ENCODE measurements around the gene SPACA6. TPM values are rescaled to one million over a fixed set of nuclear protein-coding genes. Genes with fewer than 3 reads are reported as not detected.
"Not testable (repeated sequence)": the region's sequence is repeated elsewhere in the genome, so short reads cannot be mapped to it uniquely, and the experiment has no call there.

Gene SPACA6
- total RNA-seq, 1 donor = 5.3 TPM

- H3K4me3 ChIP-seq (ENCODE audit: low read depth, low read length) = not testable (repeated sequence)
- TF ChIP-seq, protein P1, sequence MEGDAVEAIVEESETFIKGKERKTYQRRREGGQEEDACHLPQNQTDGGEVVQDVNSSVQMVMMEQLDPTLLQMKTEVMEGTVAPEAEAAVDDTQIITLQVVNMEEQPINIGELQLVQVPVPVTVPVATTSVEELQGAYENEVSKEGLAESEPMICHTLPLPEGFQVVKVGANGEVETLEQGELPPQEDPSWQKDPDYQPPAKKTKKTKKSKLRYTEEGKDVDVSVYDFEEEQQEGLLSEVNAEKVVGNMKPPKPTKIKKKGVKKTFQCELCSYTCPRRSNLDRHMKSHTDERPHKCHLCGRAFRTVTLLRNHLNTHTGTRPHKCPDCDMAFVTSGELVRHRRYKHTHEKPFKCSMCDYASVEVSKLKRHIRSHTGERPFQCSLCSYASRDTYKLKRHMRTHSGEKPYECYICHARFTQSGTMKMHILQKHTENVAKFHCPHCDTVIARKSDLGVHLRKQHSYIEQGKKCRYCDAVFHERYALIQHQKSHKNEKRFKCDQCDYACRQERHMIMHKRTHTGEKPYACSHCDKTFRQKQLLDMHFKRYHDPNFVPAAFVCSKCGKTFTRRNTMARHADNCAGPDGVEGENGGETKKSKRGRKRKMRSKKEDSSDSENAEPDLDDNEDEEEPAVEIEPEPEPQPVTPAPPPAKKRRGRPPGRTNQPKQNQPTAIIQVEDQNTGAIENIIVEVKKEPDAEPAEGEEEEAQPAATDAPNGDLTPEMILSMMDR (IDR thresholded peaks at IDR 0.05; ENCODE audit: insufficient read depth, low read length) = peak; percentile 46
- peak; percentile 50 for DNase-seq (ENCODE audit: low read depth)
Measured at GRCh38 chr19:51675911-51676565, 17.1 kb upstream of the SPACA6 start.

DNA sequence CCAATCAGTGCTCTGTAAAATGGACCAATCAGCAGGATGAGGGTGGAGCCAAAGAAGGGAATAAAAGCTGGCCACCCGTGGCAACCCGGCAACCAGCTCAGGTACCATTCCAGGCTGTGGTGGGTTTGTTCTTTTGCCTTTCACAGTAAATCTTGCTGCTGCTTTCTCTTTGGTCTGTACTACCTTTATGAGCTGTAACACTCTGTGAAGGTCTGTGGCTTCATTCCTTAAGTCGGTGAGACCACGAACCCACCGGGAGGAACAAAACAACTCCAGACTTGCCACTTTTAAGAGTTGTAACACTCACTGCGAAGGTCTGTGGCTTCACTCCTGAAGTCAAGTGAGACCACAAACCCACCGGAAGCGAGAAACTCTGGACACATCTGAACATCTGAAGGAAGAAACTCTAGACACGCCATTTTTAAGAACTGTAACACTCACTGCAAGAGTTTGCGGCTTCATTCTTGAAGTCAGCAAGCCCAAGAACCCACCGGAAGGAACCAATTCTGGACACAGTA, 16.5 kb upstream of the SPACA6 start:
- no peak overlapping the region for H3K4me3 ChIP-seq (ENCODE audit: low read depth, low read length)
- TF ChIP-seq, protein P1 (IDR thresholded peaks at IDR 0.05; ENCODE audit: insufficient read depth, low read length) = no peak
- no peak for DNase-seq (ENCODE audit: low read depth)

- no peak for DNase-seq (ENCODE audit: low read depth)
- no peak overlapping the region for H3K4me3 ChIP-seq (ENCODE audit: low read depth, low read length)
- TF ChIP-seq, protein P1 (IDR thresholded peaks at IDR 0.05; ENCODE audit: insufficient read depth, low read length) = no peak
Measured at GRCh38 chr19:51680474-51680873, 12.7 kb upstream of the SPACA6 start.

- TF ChIP-seq, protein P1 (IDR thresholded peaks at IDR 0.05; ENCODE audit: insufficient read depth, low read length) = no peak
- no peak overlapping the region for H3K4me3 ChIP-seq (ENCODE audit: low read depth, low read length)
- no peak for DNase-seq (ENCODE audit: low read depth)
Measured at GRCh38 chr19:51681286-51681941, 11.7 kb upstream of the SPACA6 start.

DNA sequence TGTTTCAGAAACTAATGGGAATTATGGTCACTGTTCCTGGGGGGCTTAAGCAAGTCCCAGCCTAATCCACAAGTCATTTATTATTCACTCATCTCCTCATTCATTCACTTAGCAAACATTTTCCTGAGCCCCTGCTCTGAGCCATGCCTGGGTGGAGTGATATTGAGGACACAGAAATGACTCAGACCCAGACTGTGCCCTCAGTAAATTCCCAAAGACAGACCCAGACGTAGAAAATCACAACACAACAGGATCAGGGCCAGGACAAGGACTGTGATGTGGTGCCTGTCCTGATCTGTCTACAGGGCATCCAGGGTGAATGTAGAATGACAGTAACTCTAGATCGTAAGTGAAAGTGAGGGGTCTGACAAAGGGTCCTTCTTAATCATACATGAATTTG, 7.0 kb upstream of the SPACA6 start:
- H3K4me3 ChIP-seq (ENCODE audit: low read depth, low read length) = no peak overlapping the region
- TF ChIP-seq, protein P1 (IDR thresholded peaks at IDR 0.05; ENCODE audit: insufficient read depth, low read length) = no peak
- no peak for DNase-seq (ENCODE audit: low read depth)

DNA sequence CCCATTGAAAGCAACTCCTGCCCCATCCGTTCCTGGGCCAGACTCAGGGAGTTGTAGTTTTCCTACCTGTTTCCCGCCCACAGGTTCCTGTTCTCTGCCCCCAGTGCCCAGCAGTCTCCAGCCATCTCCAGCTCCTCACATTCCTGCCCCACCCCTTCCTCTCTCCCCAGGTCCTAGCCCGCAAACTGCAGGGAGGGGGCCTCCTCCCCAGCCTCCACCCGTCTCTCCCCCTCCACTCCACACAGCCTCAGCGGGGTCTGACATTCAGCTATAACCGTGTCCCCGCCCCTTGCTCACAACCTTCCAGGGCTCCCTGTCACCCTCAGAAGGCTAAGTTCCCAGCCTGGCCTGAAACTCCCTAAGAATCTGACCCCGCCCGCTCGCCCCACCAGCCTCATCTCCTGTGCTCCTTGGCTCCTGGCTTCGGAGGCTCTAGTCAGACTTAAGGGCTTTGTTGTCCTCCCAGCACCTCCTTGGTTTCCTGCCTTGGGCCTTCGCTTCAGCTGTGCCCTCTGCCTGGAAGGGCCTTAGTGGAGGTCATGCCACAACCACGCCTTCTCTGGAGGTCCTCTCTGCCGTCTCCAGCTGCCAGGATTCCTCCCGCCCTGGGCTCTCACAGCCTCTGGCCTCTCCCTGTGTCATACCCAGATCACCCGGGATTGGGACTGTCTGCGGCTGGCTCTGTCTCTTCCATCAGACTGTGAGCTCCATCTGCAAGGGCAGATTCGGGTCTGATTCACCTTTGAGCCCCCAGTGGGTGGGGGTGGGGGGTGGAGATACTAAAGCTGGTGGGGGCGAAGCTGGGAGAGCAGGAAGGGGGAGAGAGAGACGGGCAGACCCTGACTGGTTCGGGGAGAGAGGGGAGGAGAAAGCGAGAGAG, 5.1 kb upstream of the SPACA6 start:
- peak overlapping the region; percentile 69 for H3K4me3 ChIP-seq (ENCODE audit: low read depth, low read length)
- peak; percentile 56 for DNase-seq (ENCODE audit: low read depth)
- TF ChIP-seq, protein P1 (IDR thresholded peaks at IDR 0.05; ENCODE audit: insufficient read depth, low read length) = no peak

All from fibroblast of the aortic adventitia (primary cell).